SJSA1 (cell line): ENCODE measurements around the gene ITPR2. TPM values are rescaled to one million over a fixed set of nuclear protein-coding genes. Genes with fewer than 3 reads are reported as not detected.
A peak's percentile ranks its signal among the peaks of the same experiment; 100 is the strongest.

Experiments
- DNase-seq, 2 experiments: peaks; one replicate each; pipeline ENCODE4 v3.0.0-alpha.2; 2015 to 2020; ENCODE audit warnings: low spot score in 2 of 2, low read depth in 1 of 2
- H3K27ac ChIP-seq: fragments of 250-450 bp; sonication (Bioruptor Pico); 2 replicates; pipeline ENCODE4 v1.5.1; 2020; ENCODE audit warnings: mild to moderate bottlenecking, moderate library complexity
- H3K27me3 ChIP-seq: fragments of 250-450 bp; sonication (Bioruptor Pico); replicated peaks from 2 replicates; pipeline ENCODE4 v1.5.1; 2020; ENCODE audit warnings: mild to moderate bottlenecking, moderate library complexity
- H3K36me3 ChIP-seq: fragments of 250-450 bp; sonication (Bioruptor Pico); 2 replicates; pipeline ENCODE4 v1.5.1; 2020; ENCODE audit warnings: mild to moderate bottlenecking
- H3K4me1 ChIP-seq: fragments of 250-450 bp; sonication (Bioruptor Pico); replicated peaks from 2 replicates; pipeline ENCODE4 v1.6.1; 2021; ENCODE audit warnings: mild to moderate bottlenecking
- H3K4me3 ChIP-seq: fragments of 250-450 bp; sonication (Bioruptor Pico); 2 replicates; pipeline ENCODE4 v1.5.1; 2020; ENCODE audit warnings: mild to moderate bottlenecking
- H3K9me3 ChIP-seq: fragments of 250-450 bp; sonication (Bioruptor Pico); replicated peaks from 2 replicates; pipeline ENCODE4 v1.5.1; 2020; ENCODE audit warnings: mild to moderate bottlenecking
- total RNA-seq: library from RNA; depleted of rRNA; stranded (reverse); fragments of >200 nt; shearing (Covaris generic); gene quantifications from 2 replicates; pipeline ENCODE4 v1.2.3, GENCODE V29; 2014

The ITPR2 gene
- total RNA-seq, 1 experiment from 2014 or later = 82.3 TPM

DNA sequence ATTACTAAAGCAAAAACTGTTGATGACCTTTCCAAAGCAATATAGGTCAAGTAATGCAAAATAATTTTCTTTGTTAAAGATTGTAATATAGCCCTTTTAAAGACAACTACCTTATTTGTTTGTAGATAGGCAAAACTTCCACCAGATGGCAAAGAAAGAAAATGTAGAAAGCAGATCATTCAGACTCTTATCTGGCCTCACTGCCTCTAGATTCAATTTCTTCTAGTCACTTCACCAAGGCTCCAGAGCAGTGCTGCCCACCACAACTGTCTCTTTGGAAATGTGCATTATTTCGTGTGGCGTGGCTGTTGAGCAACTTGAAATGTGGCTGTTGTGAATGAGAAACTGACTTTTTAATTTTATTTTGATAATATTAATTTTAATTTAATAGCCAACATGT is 127.1 kb downstream of the ITPR2 start:
- H3K27me3 ChIP-seq = no peaks in the 10 kb centered on the region

DNA sequence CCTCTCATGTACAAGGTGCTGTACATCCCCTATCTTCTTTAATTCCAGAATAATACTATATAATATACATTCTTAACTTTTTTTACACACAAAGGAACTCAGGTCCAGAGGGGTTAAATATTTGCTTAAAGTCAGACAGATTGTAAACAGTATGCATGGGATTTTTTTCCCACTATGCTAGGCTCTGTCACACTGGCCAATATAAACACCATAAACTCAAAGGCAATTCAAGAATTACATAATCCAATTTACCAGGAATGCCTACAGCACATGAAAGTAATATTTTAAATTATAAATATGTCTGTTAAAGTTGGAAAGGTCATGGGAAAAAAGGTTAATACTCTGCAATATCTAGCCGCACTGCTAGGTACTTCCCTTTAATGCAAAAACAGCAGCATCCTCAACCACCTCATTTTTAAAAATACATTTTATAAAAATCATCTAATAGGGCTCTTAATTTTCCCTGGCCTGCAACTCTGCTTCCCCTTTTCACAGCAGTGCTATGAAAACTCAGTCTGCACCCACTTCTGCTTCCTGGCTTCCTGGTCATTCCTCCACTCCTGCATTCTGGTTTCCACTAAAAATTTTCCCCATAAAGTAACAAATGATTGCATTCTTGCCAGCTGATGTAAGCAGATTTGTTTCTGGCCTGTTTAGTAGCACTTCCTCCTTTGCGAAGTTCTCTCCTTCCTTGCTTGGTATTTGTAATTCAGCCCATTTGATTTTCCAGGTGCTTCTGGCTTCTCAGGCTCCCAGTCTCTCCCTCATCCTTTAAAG is 128.1 kb downstream of the ITPR2 start:
- H3K4me1 ChIP-seq = peaks cover 10% of the 10 kb centered on the region
- H3K27me3 ChIP-seq = no peaks in the 10 kb centered on the region
- DNase-seq = peak in 1 of 2 experiments; percentile 42
- H3K27ac ChIP-seq = peak overlapping the region; percentile 19; the same call in 1 of the 2 replicates
- H3K4me3 ChIP-seq = no peak overlapping the region
- no peaks in the 10 kb centered on the region for H3K9me3 ChIP-seq
- H3K36me3 ChIP-seq = peaks cover 5% of the 10 kb centered on the region

More for the DNA sequence above, 127.1 kb downstream of the ITPR2 start:
- H3K9me3 ChIP-seq = no peaks in the 10 kb centered on the region
- DNase-seq = no peak
- H3K4me1 ChIP-seq = peaks cover 10% of the 10 kb centered on the region
- peaks cover 12% of the 10 kb centered on the region for H3K36me3 ChIP-seq
- H3K27ac ChIP-seq = no peak overlapping the region
- H3K4me3 ChIP-seq = no peak overlapping the region

DNA sequence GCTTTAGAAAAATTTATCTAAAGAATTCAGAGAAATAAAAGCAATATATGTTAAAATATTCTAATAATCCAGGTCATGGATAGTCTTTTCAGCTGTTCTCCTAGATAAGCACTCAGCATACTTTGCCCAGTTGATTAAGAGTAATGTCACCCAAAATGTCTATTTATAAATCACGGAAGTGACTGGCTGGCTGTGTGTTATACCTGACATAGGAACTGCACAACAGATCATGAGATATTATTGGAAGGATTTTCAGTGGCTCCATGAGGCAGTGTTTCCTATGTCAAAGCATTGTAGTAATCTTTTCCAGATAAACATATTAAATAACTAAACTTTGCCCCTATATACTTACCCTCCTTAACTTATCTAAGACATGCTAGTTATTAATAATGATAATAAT is 128.8 kb downstream of the ITPR2 start:
- Histone ChIP-seq H3K27me3 (no peaks in the 10 kb centered on the region), H3K36me3 (peaks cover 5% of the 10 kb centered on the region), H3K4me1 (peaks cover 10% of the 10 kb centered on the region), H3K27ac (no peak overlapping the region), H3K4me3 (no peak overlapping the region), H3K9me3 (no peaks in the 10 kb centered on the region)
- DNase-seq = no peak

DNA sequence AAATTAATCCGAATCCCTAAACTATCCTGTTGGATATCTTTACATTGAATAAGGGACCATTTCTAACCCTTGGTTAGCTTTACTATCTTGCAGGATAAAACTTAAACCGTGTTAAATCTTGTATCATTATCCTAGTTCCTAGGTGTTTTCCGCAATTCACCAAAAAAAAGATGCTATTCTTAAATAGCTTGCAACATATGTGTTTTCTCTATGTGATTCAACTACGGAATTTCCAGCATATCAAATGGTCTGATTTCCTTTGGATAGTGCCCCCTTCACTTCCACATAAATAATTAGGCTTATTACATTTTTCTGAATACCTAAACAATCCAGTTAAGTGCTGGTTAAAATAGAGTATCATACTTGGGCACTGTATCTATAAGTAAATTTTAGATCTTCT is 130.3 kb downstream of the ITPR2 start:
- no peak for DNase-seq
- no peaks in the 10 kb centered on the region for H3K27me3 ChIP-seq
- H3K4me3 ChIP-seq = no peak overlapping the region
- H3K36me3 ChIP-seq = no peaks in the 10 kb centered on the region; the same call in 1 of the 2 replicates
- H3K4me1 ChIP-seq = peaks cover 10% of the 10 kb centered on the region
- H3K9me3 ChIP-seq = no peaks in the 10 kb centered on the region
- no peak overlapping the region for H3K27ac ChIP-seq

DNA sequence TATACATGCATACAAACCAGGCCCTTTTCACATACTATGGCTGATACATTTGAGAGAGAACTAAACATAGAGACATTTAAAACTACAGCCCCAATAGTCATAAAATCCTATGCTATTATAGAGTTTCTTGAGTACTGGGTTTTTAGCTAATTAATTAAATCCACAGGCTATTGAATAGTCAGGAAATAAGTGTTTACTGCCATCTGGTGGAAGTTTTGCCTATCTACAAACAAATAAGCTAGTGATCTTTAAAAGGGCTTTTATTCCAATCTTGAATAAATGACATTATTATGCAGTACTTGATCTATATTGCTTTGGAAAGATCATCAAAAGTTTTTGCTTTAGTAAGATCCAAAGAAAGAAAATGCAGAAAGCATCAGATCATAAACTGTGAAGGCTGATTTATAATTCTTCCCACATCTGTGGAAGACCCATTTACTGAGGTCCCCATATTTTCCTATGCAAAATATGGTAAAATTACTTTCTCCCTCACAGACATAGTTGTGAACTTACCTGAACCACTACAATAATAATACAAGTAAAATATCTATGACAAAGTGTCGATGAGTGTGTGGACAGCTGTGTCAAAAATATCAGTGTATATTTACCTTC is 131.3 kb downstream of the ITPR2 start:
- DNase-seq = peak in 1 of 2 experiments; percentile 36
- H3K9me3 ChIP-seq = no peaks in the 10 kb centered on the region
- no peak overlapping the region for H3K4me3 ChIP-seq
- H3K36me3 ChIP-seq = no peaks in the 10 kb centered on the region; the same call in none of the 2 replicates
- H3K27ac ChIP-seq = no peak overlapping the region
- H3K4me1 ChIP-seq = peaks cover 10% of the 10 kb centered on the region
- no peaks in the 10 kb centered on the region for H3K27me3 ChIP-seq

DNA sequence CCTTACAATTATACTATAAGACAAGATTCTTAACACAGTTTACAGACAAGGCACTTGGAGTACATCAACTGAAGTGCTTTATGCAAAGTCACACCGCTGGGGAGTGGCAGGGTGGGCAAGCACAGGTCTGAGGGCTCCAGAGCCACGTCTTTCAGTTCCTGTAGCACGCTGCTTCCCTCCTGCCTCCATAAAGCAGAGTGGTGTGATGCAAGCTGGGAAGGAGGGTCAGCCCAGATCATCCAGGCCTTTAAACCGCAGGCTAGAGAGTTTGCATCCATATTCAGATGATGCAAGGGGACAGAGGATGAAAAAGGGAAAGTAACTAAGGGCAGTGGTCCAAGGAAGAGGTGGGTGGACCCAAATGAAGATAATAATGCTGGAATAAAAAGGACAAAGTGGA is 132.6 kb downstream of the ITPR2 start:
- H3K9me3 ChIP-seq = no peaks in the 10 kb centered on the region
- peaks cover 8% of the 10 kb centered on the region for H3K4me1 ChIP-seq
- H3K36me3 ChIP-seq = peaks cover 7% of the 10 kb centered on the region
- no peak overlapping the region for H3K4me3 ChIP-seq
- DNase-seq = no peak
- no peak overlapping the region for H3K27ac ChIP-seq
- no peaks in the 10 kb centered on the region for H3K27me3 ChIP-seq

DNA sequence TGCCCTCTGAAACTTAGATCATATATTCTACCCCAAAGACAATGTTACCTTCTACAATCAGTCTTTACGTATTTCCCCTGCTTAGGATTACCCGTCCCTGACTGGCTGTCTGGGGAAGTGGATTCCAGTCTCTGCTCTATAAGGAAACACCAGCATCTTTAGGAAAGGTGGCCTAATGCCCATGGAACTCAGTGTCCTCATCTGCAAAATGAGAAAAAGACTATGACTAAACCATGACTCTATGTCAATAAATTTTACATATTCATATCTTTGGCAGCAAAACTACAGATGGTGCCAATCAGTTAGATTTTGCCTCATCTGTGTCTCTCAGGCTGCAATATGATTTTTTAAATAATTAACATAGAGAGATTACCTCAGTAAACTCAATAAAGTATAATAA is 133.8 kb downstream of the ITPR2 start:
- no peaks in the 10 kb centered on the region for H3K9me3 ChIP-seq
- H3K27me3 ChIP-seq = no peaks in the 10 kb centered on the region
- H3K4me1 ChIP-seq = no peaks in the 10 kb centered on the region
- no peak for DNase-seq
- H3K36me3 ChIP-seq = peaks cover 15% of the 10 kb centered on the region
- H3K4me3 ChIP-seq = no peak overlapping the region
- no peak overlapping the region for H3K27ac ChIP-seq

DNA sequence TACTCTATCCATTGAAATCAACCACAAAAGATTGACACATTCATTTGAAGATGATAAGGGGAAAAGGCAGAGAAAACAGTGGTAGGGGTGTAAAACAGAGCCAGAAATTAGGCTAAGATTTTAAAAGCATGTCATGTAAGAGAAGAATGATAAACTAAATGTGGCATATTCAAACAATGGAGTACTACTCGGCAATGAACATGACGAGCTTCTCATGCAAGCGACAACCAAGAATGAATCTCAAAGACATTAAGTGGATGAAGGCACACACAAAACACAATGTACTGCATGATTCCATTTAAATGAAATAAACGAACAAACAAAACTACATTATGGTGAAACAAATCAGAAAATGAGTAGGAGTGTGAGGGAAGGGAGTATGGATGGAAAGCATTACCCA is 134.8 kb downstream of the ITPR2 start:
- no peaks in the 10 kb centered on the region for H3K27me3 ChIP-seq
- H3K9me3 ChIP-seq = no peaks in the 10 kb centered on the region
- H3K4me3 ChIP-seq = no peak overlapping the region
- H3K27ac ChIP-seq = no peak overlapping the region
- no peak for DNase-seq
- H3K36me3 ChIP-seq = peaks cover 22% of the 10 kb centered on the region
- H3K4me1 ChIP-seq = no peaks in the 10 kb centered on the region

DNA sequence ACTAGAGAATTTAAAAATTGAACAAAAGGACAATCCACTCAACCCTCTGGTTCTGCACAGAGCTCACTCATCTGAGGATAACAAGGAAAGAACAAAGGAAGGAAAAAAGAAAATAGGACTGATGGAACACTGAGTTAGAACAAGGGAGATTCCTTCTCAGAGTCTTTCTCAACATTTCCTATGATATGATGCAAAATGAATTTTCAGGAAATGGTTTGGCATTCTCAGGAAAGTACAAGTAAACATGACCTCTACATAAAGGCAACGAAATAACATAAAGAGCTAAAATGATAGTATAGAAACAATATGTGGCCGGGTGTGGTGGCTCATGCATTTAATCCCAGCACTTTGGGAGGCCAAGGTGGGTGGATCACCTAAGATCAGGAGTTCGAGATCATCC is 135.8 kb downstream of the ITPR2 start:
- Histone ChIP-seq H3K27me3 (no peaks in the 10 kb centered on the region), H3K4me3 (no peak overlapping the region), H3K27ac (no peak overlapping the region), H3K36me3 (peaks cover 27% of the 10 kb centered on the region), H3K4me1 (peaks cover under 1% of the 10 kb centered on the region), H3K9me3 (no peaks in the 10 kb centered on the region)
- DNase-seq = no peak

DNA sequence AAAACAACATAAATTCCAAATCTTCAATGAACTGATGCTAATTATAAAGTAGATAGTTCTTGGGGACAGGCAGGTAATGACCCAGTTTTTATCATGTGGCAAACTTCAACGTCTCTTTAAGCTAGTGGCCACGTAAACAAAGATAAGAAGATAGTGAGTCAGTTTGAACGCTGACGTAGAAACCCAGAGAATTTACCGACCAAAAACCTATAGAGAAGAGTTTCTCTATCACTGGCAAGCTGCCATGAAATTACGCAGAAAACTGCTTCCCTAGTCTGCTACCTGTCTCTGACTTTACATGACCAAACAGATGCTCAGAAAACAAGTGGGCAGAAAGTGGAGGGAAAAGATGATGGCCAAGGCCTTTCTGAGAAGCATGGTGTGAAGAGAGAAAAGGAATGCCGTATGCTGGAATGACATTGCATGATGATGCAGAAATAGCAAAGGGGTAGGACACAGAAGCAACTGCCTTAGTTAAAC is 136.3 kb downstream of the ITPR2 start:
- no peak overlapping the region for H3K4me3 ChIP-seq
- peaks cover 27% of the 10 kb centered on the region for H3K36me3 ChIP-seq
- H3K27me3 ChIP-seq = no peaks in the 10 kb centered on the region
- no peaks in the 10 kb centered on the region for H3K9me3 ChIP-seq
- peaks cover 6% of the 10 kb centered on the region for H3K4me1 ChIP-seq
- DNase-seq = no peak
- no peak overlapping the region for H3K27ac ChIP-seq

DNA sequence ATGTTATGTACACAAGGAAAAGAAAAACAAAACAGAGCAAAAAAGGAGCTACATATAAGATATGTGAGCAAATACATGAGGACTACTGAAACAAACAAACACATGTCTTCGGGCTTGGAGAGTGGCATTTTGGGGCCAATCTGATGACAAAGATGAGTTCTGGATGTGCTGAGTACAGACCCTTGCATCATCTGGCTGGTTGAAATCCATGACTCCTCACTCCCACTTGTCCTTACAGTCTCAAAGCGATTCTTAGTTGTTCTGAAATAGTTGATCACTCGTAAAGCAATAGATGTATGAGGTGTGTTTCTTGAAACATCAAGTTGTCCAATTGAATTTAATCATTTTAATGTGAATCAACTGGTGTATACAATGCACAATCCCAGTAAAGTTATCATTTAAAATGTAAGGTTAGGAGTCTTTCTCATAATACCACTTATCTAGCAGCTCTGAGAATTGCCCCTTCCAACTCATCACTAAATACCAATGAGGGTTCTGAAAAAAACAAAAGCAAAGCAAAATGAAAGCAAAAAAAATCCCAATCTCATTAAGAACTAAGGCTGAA is 136.9 kb downstream of the ITPR2 start:
- DNase-seq = no peak
- Histone ChIP-seq H3K4me1 (peaks cover 11% of the 10 kb centered on the region), H3K36me3 (peaks cover 27% of the 10 kb centered on the region), H3K4me3 (no peak overlapping the region), H3K27me3 (no peaks in the 10 kb centered on the region), H3K9me3 (no peaks in the 10 kb centered on the region), H3K27ac (no peak overlapping the region)

DNA sequence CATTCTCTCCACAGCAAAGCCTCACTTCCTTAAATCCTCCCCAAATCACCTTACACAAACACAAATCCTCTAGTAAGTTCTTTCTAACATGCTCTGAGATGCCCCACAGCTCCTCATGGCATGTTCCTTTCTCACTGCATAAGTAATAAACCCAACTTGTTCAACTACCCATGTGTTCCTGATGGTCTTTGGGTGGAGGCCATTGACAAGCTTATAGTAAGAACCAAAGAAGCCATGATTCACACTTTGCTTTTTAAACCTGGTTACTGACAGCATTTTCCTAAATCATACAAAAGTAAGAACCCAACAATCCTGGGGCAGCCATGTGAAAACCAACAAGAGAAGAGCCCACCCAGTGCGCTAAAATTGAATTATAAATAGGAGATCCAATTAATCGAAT is 138.6 kb downstream of the ITPR2 start:
- Histone ChIP-seq H3K36me3 (peaks cover 27% of the 10 kb centered on the region), H3K4me1 (peaks cover 22% of the 10 kb centered on the region), H3K4me3 (no peak overlapping the region), H3K27ac (no peak overlapping the region), H3K27me3 (no peaks in the 10 kb centered on the region), H3K9me3 (no peaks in the 10 kb centered on the region)
- DNase-seq = no peak

DNA sequence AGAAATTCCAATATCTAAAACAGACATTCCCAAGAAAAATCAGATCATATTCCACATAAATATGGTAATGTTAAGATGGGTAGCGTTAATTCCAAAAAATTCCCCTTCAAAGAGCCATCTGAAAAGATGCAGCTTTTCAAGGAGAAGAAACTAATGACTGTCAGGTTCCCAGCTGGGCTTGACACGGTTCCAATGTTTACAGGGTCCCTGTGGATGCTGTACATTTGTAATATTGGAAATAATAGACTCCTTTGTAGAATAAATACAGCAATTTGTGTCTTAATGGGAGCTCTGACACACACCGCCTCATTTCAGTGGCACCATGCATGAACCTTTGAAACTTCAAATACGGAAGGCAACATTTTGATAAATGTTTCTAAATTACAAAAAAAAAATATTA is 140.6 kb downstream of the ITPR2 start:
- DNase-seq = no peak
- H3K4me1 ChIP-seq = peaks cover 28% of the 10 kb centered on the region
- H3K27ac ChIP-seq = no peak overlapping the region; the same call in 1 of the 2 replicates
- H3K36me3 ChIP-seq = peaks cover 27% of the 10 kb centered on the region
- H3K4me3 ChIP-seq = no peak overlapping the region
- no peaks in the 10 kb centered on the region for H3K9me3 ChIP-seq
- no peaks in the 10 kb centered on the region for H3K27me3 ChIP-seq
